Ishikawa (cell line): ENCODE data around the gene ARAP1.

Source experiments
- CEBPB ChIP-seq: IDR thresholded peaks from 2 replicates; pipeline ENCODE4 v1.6.1; 2012
- CREB1 ChIP-seq: IDR thresholded peaks from 2 replicates; pipeline ENCODE4 v1.6.1; 2012; ENCODE audit warnings: low read depth
- EGR1 ChIP-seq: IDR thresholded peaks from 2 replicates; pipeline ENCODE4 v1.6.1; 2012
- EP300 ChIP-seq: IDR thresholded peaks from 2 replicates; pipeline ENCODE4 v1.6.1; 2012; ENCODE audit warnings: borderline replicate concordance
- FOXM1 ChIP-seq: IDR thresholded peaks from 2 replicates; pipeline ENCODE4 v1.6.1; 2012; ENCODE audit warnings: low read depth, borderline replicate concordance
- NFIC ChIP-seq: IDR thresholded peaks from 2 replicates; pipeline ENCODE4 v1.6.1; 2012
- RAD21 ChIP-seq: IDR thresholded peaks from 2 replicates; pipeline ENCODE4 v1.6.1; 2012; ENCODE audit warnings: low read depth
- TAF1 ChIP-seq: IDR thresholded peaks from 2 replicates; pipeline ENCODE4 v1.6.1; 2012; ENCODE audit warnings: low read depth, mild to moderate bottlenecking
- TCF12 ChIP-seq: IDR thresholded peaks from 2 replicates; pipeline ENCODE4 v1.6.1; 2012; ENCODE audit warnings: low read depth
- TEAD4 ChIP-seq: IDR thresholded peaks from 2 replicates; pipeline ENCODE4 v1.6.1; 2012
- YY1 ChIP-seq: IDR thresholded peaks from 2 replicates; pipeline ENCODE4 v1.6.1; 2012; ENCODE audit warnings: low read depth
- ZBTB7A ChIP-seq: IDR thresholded peaks from 2 replicates; pipeline ENCODE4 v1.6.1; 2012; ENCODE audit warnings: low read depth
- TF ChIP-seq, protein P1 (sequence below): IDR thresholded peaks from 2 replicates; pipeline ENCODE4 v1.6.1; 2012; ENCODE audit warnings: low read depth, mild to moderate bottlenecking
- TF ChIP-seq, protein P2 (sequence below): IDR thresholded peaks from 2 replicates; pipeline ENCODE4 v1.6.1; 2012
- TF ChIP-seq, protein P3 (sequence below): IDR thresholded peaks from 2 replicates; pipeline ENCODE4 v1.6.1; 2012

Gene ARAP1

DNA sequence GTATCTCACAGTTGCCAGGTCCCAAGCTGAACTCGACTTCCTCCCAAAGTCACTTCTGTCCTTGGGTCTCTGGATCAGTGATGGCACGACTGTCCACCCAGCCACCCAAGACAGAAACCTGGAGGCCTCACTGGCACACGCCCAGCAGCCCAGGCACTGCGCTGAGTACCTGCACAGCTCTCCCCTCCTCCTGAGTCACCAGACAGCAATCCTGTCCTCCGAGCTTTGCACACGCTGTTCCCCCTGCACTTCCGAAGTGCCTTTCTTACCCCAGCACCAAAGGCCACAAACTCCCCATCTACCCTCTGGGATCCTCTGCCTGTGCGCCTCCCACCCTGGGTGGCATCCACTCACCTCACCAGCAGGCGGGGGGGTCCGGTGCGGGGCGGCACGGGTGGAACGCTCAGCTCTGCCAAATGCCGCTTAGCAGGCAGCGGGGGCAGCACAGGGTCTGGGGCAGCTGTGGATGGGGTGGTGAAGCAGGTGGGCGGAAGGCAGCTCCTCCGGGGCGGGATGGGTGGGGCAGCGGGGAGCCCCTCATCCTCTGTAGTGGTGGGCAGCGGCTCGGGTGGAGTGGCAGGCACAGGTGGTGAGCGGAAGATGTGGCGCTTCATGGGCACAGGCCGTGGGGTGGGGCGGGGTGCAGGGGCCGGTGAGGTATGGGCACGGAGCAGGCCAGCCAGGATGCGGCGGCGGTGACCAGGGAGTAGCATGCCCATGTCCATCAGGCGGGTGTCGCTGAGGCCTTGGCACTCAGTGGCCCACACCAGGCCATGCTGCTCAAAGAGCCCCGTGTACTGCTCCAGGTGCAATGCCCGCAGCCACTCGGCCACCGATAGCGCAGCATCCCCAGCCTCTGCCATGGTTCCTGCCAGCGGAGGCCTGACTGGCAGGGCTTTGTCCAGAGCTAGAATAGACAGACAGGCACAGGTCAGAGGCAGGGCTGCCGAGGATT is 25.7 kb downstream of the ARAP1 start:
- TF ChIP-seq TAF1 (no peak), TCF12 (no peak), CREB1 (no peak), RAD21 (no peak)
- TF ChIP-seq, protein P1, sequence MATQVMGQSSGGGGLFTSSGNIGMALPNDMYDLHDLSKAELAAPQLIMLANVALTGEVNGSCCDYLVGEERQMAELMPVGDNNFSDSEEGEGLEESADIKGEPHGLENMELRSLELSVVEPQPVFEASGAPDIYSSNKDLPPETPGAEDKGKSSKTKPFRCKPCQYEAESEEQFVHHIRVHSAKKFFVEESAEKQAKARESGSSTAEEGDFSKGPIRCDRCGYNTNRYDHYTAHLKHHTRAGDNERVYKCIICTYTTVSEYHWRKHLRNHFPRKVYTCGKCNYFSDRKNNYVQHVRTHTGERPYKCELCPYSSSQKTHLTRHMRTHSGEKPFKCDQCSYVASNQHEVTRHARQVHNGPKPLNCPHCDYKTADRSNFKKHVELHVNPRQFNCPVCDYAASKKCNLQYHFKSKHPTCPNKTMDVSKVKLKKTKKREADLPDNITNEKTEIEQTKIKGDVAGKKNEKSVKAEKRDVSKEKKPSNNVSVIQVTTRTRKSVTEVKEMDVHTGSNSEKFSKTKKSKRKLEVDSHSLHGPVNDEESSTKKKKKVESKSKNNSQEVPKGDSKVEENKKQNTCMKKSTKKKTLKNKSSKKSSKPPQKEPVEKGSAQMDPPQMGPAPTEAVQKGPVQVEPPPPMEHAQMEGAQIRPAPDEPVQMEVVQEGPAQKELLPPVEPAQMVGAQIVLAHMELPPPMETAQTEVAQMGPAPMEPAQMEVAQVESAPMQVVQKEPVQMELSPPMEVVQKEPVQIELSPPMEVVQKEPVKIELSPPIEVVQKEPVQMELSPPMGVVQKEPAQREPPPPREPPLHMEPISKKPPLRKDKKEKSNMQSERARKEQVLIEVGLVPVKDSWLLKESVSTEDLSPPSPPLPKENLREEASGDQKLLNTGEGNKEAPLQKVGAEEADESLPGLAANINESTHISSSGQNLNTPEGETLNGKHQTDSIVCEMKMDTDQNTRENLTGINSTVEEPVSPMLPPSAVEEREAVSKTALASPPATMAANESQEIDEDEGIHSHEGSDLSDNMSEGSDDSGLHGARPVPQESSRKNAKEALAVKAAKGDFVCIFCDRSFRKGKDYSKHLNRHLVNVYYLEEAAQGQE = no peak

DNA sequence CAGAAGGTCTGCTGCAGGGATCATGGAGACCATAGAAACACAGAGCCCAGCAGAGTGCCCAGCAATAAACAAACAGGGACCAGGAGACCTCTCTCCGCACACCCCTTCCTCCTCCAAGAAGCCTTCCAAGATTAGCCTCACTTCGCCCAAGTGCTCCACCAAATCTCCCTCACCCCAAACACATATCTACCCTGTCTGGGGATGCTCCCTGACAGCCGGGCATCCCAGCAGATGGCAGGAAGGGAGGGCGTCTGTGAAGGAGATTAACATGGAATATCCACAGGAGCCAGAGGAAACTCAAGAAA is 26.5 kb downstream of the ARAP1 start:
- TF ChIP-seq EP300 = no peak
- TF ChIP-seq NFIC = no peak
- TF ChIP-seq, protein P1 = no peak
- no peak for TF ChIP-seq TCF12
- TF ChIP-seq CEBPB = no peak
- TF ChIP-seq TEAD4 = no peak
- no peak for TF ChIP-seq TAF1
- TF ChIP-seq CREB1 = no peak
- no peak for TF ChIP-seq ZBTB7A
- TF ChIP-seq, protein P2, sequence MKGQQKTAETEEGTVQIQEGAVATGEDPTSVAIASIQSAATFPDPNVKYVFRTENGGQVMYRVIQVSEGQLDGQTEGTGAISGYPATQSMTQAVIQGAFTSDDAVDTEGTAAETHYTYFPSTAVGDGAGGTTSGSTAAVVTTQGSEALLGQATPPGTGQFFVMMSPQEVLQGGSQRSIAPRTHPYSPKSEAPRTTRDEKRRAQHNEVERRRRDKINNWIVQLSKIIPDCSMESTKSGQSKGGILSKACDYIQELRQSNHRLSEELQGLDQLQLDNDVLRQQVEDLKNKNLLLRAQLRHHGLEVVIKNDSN = no peak
- no peak for TF ChIP-seq FOXM1

DNA sequence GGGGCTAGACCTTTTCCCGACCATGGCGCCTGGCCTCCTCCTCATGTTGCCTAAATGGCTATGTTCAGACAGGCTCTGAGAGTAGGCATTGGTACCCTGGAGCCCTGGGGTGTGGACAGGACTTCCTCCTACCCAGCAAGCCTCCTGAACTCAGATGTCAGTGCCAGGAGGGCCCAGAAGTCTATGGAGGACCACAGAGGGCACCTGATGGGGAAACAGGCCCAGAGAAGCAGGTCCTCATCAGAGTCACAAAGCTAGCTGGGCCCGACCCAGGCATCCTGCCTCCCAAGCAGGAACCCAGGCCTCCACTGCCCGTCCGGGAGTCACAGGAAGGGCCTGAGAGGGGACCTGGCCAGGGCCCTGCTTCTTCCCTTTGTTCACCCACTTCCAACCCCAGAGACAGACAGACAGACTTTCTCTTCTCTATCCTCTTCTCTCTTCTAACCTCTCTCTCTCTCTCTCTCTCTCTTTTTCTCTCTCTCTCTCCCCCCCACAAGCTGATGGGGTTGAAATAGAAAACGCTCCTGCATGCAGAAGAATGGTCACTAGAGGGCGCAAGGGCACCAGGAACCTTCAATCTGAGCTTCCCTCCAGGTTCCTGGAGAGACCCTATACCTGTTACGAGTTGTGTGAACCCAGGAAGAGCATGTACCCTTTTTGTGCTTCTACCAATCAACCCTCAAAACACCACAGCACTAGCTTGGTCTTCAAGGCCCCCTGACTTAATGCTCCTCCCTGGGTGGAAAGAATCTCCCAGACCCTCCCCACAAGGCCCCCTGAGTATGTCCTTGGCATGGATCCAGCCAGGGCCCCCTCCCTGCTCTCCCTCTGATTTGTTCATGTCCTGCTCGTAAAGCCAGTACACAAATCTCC is 27.1 kb downstream of the ARAP1 start:
- peak; percentile 90 for TF ChIP-seq RAD21
- no peak for TF ChIP-seq TAF1
- TF ChIP-seq, protein P1 = no peak

DNA sequence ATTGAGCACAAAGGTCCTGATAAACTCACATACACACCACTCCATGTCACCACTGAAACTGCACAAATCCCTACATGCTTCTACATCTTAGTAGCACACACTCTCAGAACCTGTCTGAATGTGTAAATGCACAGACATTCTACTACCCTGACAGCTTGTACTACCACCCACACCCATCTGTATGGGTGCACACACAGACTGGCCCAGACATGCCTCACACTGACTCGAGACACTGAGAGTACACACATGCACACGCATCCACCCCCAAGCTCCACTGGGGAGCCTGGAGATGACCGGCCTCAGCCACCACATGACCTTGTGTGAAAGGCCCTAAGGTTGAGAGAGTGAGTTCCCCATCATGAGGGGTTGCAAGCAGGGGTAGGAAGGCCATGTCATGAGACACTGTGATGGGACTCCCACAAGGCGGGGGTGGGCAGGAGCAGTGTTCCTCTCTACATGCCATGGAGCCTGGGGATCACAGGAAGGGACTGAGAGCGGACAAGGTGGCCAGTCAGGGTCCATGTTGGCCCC is 28.1 kb downstream of the ARAP1 start:
- TF ChIP-seq, protein P1 = no peak
- TF ChIP-seq CEBPB (no peak), EGR1 (no peak), TCF12 (no peak), YY1 (no peak), TEAD4 (no peak), FOXM1 (no peak), EP300 (no peak), TAF1 (no peak), ZBTB7A (no peak), RAD21 (no peak), CREB1 (no peak), NFIC (no peak)
- TF ChIP-seq, protein P2 = no peak
- TF ChIP-seq, protein P3, sequence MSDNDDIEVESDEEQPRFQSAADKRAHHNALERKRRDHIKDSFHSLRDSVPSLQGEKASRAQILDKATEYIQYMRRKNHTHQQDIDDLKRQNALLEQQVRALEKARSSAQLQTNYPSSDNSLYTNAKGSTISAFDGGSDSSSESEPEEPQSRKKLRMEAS = no peak
